ENCODE results near the gene PPCDC.
A peak's percentile ranks its signal among the peaks of the same experiment; 100 is the strongest.

Gene PPCDC

DNA sequence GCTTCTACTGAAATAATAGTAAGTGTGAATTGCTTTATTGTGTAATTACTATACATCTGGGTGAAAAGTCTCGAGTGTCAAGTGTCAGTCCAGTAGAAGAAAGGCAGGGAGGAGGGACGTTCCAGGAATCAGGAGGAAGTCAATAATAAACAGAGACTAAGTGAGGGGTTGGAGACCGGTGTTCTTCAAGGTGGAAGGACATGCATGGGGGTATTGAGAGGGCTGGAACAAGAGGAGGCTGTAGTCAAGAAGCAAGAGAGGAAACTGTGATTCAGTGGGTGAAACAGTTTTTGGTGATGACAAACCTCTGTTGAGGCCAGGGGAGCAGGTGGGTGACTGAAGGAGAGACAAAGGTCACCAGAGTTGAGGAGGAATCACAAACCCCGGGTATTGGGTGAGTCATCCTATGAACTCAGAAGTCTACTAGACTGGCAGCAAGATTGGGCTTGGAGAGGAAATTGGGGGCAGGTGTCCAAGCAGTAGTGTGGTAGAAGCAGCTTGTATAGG, 39.6 kb upstream of the PPCDC start:
- no peak for DNase-seq (ENCODE audit: low read depth)
- no peak for TF ChIP-seq CTCF (IDR thresholded peaks at IDR 0.05; ENCODE audit: low read length, missing control alignments)

DNA sequence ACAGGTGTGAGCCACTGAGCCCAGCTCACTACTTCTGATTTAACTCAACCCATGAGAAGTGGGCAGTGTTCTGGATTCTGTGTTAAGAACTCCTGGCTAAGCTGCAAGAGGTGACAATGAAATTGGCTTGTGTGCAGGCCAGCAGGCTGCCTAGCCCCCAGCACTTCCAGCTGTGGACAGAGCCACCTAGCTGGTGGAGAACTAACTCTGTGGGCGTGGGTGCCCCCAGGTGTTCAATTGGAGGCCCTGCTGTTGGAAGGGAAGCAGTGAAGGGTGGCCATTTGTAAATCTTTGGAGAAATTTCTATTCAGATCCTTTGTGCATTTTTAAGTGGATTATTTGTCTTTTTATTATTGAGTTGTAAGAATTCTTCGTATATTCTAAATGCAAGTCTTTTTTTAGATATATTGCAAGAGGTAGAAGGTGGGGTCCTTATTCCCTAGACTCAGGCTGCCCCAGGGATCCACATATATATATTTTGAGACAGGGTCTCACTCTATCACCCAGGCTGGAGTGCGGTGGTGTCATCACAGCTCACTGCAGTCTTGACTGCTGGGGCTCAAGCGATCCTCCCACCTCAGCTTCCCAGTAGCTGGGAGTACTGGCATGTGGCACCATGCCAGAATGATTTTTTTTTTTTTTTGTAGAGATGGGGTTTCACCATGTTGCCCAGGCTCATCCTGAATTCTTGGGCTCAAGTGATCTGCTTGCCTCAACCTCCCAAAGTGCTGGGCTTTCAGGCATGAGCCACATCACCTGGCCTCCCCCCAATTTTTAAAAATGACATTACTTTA, 35.2 kb upstream of the PPCDC start:
- peak; percentile 64 for TF ChIP-seq CTCF (IDR thresholded peaks at IDR 0.05; ENCODE audit: low read length, missing control alignments)
- H3K4me3 ChIP-seq (replicated peaks; ENCODE audit: low read depth, low read length) = no peak overlapping the region
- DNase-seq (ENCODE audit: low read depth) = peak; percentile 70

More for the DNA sequence above, 39.6 kb upstream of the PPCDC start:
- H3K4me3 ChIP-seq (replicated peaks; ENCODE audit: low read depth, low read length) = no peak overlapping the region

DNA sequence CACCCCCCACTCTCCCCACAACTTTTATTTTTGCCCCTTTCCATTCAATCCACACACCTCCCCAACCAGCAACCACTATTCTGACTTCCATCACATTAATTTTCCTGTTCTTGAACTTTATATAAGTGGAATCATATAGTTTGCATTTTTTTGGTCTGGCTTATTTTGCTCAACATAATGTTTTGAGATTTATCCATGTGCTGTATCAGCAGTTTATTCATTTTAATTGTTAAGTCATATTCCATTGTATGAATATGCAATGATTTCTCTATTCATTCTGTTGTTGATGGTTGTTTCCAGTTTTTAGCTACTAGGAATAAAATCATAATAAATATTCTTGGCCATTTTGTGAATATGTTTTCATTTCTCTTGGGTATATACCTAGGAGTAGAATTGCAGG, 33.9 kb upstream of the PPCDC start:
- H3K4me3 ChIP-seq (replicated peaks; ENCODE audit: low read depth, low read length) = no peak overlapping the region
- no peak for DNase-seq (ENCODE audit: low read depth)
- no peak for TF ChIP-seq CTCF (IDR thresholded peaks at IDR 0.05; ENCODE audit: low read length, missing control alignments)

- no peak for DNase-seq (ENCODE audit: low read depth)
- no peak for TF ChIP-seq CTCF (IDR thresholded peaks at IDR 0.05; ENCODE audit: low read length, missing control alignments)
- H3K4me3 ChIP-seq (replicated peaks; ENCODE audit: low read depth, low read length) = no peak overlapping the region
Observed at GRCh38 chr15:74992619-74993018, 30.8 kb upstream of the PPCDC start.

- no peak for TF ChIP-seq CTCF (IDR thresholded peaks at IDR 0.05; ENCODE audit: low read length, missing control alignments)
- no peak for DNase-seq (ENCODE audit: low read depth)
- no peak overlapping the region for H3K4me3 ChIP-seq (replicated peaks; ENCODE audit: low read depth, low read length)
Observed at GRCh38 chr15:74994236-74994635, 29.2 kb upstream of the PPCDC start.

GRCh38 chr15:74994685-74995084, 28.7 kb upstream of the PPCDC start:
- TF ChIP-seq CTCF (IDR thresholded peaks at IDR 0.05; ENCODE audit: low read length, missing control alignments) = no peak
- DNase-seq (ENCODE audit: low read depth) = no peak
- H3K4me3 ChIP-seq (replicated peaks; ENCODE audit: low read depth, low read length) = no peak overlapping the region

All from fibroblast of pulmonary artery (primary cell).